GM19035 (cell line): ENCODE results near the gene KIAA0930.
A peak's percentile ranks its signal among the peaks of the same experiment; 100 is the strongest.

ENCODE experiments used
- ATAC-seq: cut with Tn5 transposase; IDR thresholded peaks from one replicate; pipeline ENCODE4 v1.9.1; 2021; ENCODE audit not compliant: unreplicated experiment

Gene KIAA0930

GRCh38 chr22:45218976-45219375, 21.7 kb downstream of the KIAA0930 start:
- ATAC-seq, result peak; percentile 56

DNA sequence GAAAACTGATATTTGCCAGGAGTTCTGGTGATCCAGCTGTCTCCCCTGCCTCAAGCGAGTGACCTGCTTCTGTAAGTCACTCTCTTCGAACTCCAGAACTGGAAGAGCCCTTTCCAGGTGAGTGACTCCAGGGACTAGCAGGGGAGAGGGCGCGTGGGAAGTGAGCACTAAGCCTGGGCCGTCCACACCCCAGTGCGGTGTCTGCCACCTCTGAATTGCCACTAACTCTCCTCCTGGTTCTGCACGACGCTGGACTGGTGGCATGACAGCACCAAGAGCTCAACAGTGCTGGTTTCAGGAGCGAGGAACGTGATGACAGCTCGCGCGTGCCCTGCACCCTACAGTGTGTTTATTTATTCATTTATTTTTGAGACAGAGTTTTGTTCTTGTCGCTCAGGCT, 22.9 kb downstream of the KIAA0930 start:
- no peak for ATAC-seq

DNA sequence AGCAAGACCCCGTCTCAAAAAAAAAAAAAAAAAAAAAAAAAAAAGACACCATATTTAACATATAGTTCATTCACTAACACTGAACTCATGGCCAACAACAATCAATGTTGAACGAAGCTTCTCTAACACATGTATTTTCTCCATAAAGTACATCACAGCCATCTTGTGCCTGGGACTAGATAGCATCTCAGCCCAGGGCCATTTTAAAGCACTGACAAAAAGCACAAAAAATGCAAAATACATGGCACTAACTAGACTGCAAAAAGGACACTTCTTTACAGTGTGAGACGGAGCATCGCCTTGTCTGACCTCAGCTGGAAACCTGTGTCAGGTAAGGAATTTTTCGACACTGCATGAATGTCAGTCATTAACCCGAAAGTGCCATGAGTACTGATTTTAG, 23.3 kb downstream of the KIAA0930 start:
- no peak for ATAC-seq

DNA sequence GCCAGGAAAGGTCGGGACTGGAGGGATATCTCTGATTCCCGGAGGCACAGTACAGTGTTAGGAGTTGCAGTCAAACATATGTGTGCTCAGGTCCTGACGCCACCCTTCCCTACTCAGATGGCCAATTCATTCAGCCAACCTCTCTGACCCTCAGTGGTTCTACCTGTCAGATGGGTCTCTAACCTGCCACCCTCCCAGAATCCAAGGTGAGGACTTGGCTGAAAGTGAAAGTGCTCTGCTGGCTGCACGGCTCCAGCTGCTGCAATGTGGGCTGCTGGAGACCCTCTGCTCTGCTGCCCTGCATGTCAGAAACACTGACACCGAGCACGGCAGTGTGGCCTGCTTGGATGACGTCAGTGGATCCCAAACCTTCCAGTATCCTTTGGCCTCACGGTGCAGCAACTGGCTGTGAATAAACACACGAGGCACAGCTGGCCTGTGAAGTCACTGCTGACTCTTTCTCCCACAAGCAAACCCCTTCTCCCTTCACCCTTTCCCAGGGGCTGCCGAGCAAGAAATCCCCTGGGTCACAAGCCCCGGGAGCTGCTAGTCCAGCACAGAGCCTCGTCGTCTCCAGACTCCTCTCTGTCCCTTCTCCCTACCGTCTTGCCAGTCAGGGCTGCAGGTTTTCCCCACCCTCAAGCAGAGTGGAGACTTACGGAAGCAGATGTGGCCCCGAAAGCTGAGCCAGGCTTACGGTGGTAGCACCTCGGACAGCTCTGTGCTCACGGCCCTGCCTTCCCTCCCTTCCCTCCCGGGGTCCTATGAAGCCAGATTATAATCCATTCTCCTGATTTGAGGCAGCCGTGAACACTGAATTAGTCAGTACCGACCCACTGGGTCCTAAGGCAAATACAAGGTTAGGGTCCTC, 24.3 kb downstream of the KIAA0930 start:
- ATAC-seq, result no peak

DNA sequence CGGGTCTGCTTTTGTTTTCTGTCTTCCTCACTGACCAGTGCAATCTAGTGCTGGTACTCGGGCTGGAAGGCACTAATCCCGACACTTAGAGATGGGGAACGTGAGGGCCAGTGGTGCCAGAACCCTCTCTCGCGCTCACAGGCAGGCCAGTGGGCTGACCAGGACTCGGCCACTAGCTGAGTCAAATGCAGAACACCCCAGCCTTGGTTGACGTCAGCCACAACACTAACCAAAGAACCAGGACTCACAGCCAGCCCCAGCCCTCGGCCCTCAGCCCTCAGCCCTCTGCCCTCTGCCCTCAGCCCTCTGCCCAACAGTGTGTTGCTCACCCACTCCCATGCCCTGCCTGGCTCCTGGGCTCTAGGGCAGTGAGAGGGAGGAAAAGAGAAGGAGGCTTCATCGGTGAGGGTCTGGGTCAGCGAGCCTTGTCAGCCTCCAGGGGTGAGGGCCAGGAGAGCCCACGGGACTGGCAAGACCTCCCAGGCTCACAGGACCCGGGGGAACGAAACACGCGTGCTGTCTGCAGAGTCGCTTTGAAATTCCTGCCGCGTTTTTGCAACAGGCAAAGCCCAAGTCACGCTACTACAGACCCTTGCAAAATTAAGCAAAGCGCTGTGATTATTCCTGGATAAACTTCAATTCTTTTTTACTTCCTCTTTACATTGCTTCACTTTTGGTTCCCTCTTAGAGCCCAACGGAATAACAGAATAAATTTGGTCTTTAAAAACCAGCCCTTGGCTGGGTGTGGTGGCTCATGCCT, 27.5 kb downstream of the KIAA0930 start:
- ATAC-seq, result no peak

GRCh38 chr22:45212306-45212709, 28.4 kb downstream of the KIAA0930 start:
- ATAC-seq, result no peak

DNA sequence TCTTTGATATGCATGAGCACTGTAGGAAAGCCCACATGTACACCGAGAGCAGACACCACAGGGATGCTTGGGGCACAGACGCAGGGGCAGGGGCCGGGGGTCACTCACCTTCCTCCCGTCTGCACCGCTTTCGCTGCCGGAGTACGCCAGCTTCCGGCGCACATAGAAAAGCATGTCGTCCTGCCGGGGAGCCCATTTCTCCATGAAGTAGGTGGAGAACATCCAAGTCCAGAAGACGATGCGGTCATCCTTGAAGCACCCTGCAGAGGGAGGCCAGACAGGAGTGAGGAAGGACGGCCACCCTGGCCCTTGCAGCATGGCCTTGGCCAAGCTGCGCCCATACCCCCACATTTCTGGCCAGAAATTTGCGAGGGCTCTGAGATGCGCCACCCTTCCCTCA, 28.8 kb downstream of the KIAA0930 start:
- no peak for ATAC-seq

- no peak for ATAC-seq
These were observed 29.3 kb downstream of the KIAA0930 start for GRCh38 chr22:45211435-45211834.

DNA sequence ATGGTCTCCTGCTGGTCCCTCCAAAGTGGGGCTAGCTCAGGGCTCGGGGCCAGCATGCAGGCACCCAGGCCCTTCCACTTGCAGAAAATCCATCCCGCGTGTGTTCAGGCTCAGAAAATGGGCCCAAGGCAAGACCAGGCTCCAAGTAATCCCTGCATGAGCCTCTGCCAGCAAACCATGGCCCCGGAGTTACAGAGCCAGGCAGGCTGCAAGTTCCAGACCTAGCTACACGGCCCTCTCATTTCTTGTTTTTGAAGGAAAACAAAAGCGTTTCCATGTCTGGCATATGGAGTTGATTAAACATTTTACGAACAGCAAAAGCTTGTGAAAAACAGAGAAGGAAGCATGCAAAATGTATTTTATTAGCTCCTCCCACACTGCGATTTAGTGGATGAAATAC, 29.7 kb downstream of the KIAA0930 start:
- ATAC-seq, result no peak

DNA sequence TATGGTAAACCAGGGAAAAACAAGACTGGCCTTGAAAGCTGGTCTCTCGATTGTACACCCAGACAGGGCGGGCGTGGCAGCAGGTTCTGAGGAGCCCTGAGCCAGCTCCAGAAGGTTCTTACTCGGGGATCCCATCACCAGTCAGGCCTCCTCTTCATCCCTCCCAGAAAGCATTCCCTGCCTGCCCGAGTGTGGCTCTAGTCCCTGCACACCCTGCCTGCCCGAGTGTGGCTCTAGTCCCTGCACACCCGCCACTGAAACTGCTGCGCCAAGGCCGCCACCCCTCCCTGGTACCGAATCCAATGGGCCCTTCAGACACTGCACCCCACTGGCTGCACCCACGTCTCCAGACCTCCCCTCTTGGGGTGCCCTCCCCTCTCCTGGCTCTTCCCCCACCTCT, 30.1 kb downstream of the KIAA0930 start:
- ATAC-seq, result no peak

DNA sequence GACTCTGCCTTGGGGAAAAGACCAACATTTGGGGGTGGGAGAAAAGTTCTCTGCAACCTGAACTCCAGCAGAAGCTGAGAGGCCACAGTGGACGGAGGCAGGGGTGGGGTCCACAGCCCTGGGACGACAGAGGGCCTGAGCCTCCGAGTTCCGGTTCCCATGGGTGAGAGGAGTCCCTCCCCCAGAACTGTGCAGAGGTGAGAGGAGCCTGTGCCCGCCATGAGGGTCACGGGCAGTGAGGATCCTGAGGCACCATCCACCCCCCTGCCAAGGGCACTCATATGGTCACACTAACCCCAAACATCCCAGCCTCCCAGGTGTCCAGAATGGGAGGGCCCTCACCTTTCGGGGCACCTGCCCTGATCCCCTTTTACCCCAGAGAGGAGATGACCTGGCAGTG, 30.5 kb downstream of the KIAA0930 start:
- ATAC-seq, result no peak

- ATAC-seq, result no peak
These were observed 31.5 kb downstream of the KIAA0930 start for GRCh38 chr22:45208993-45209838.

GRCh38 chr22:45208696-45208992, 32.0 kb downstream of the KIAA0930 start:
- ATAC-seq, result no peak

DNA sequence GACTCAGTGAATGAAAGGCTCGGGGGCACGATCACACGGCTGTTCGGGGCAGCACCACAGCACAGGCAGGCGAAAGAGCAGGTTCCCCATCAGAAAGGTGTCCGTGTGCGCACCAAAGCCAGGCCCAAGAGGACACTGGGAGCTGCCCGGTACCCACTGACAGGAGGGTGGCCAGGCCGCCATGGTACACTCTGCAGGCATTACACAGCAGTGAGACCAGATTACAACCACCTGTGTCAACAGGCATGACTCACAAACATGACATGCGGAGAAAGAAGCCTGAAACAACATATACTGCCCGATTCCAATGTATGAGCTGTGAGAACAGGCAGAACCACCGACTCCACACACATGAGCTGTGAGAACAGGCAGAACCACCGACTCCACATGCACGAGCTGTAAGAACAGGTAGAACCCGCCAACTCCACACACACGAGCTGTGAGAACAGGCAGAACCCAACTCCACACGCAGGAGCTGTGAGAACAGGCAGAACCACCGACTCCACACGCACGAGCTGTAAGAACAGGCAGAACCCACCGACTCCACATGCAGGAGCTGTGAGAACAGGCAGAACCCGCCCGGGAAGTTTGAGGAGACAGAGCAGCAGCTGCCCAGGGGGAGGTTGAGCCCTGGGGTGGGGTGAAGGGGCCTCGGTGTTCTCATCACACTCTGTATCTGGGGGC, 32.6 kb downstream of the KIAA0930 start:
- ATAC-seq, result no peak

DNA sequence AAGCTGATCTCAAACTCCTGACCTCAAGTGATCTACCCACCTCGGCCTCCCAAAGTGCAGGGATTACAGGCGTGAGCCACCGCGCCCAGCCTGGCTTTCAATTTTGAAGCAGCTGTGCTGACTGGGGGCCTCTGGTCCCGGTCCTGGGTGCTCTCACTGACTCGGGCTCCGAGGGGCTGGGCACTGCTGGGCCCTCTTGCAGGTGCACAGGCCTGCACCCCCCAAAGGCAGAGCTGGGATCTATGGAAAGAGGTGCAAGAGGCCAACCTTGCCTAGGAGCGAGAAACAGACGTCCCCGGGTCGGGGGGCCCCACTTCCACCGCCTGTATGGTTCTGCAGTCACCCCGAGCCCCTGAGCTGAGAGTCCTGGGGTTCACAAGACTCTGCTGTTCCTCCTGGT, 33.2 kb downstream of the KIAA0930 start:
- ATAC-seq, result no peak

GRCh38 chr22:45206233-45206632, 34.5 kb downstream of the KIAA0930 start:
- no peak for ATAC-seq

DNA sequence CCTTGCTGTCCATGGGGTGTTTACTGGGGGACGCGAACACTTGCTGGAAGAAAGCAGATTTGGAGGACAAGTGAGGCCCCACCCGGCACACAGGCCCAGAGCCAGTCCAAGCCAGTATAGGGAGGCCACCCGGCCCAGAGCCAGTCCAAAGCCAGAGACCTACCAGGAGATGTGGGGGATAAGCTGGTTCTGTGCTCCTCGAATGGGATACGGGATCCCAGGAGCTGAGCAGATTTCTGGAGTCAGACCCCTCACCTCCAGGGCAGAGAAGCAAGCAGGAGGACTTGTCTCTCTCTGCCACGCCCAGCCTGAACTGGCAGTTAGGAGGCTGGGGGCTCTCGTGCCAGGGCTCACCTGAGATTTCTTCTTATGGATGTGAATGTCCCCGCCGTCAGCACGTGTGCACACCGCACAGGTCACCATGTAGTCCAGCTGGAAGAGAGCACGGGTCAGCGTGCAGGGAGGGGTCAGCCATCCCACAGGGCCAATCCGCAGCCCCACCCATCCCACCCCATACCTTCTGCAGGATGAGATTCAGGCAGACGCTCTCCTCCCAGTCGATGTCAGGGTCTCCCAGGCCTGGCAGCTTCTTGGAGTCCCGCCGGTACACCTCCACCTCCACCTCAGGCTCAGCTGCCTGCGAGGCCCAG, 35.3 kb downstream of the KIAA0930 start:
- no peak for ATAC-seq

- ATAC-seq, result no peak
These were observed 35.9 kb downstream of the KIAA0930 start for GRCh38 chr22:45204819-45205218.

DNA sequence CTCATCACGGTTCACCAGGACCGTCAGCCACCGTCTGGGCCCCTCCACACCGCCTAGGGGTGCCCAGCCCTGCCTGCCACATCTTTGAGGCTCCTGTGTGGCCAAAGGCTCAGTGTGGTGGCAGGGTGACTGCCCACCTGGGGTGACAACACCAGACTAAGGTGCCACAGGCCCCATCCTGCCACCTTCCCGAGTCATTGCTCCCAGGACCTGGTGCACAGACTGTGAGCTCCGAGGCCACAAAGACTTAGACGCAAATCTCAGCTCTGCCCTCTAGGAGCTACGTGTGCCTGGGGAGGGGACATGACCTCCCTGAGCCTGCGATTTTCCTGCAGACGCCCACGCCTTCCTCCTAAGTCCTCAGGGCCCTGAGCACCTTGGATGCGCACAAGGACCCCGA, 36.5 kb downstream of the KIAA0930 start:
- no peak for ATAC-seq

GRCh38 chr22:45203150-45203951, 37.3 kb downstream of the KIAA0930 start:
- ATAC-seq, result no peak
